ENCODE measurements around the gene EBF3.

The EBF3 gene

DNA sequence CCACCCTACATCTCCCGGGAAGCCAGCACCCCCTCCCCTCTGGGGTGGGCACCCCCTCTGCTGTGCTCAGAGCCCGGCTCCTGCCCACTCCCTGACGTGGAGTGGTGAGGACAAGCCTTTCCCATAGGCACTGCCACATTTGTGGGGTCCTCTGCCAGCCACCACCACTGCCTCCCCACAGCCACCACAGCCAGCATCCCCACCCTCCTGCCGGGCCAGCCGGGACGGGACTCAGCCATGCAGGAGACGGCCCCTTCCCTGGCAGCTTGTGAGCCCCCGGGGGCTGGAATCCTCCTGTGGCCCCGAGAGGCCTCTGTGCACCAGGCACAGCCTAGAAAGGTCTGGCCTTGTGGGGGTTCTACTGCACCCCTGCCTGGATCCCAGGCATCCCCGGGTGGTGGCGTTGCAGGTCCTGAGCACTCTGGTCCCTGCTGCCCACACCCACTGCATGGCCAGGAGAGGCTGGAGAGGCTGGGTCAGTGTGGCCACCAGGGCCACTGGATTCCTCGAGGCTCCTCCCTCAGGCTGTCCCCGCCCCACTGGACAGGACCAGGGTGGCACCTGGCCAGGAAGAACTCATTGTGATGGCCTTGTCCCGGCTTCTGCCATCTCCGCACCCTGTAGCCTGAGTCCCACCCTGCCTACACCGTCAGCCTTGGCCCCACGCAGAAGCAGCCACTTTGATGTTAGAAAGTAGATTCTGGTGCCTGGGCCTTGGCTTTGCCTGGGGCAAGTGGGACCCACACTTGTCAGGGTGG is 148.0 kb downstream of the EBF3 start:
- Histone ChIP-seq H3K27me3 (ENCODE audit: low read depth, low read length) (no peaks in the 10 kb centered on the region), H2AFZ (ENCODE audit: low read depth, low read length) (no peak overlapping the region), H3K79me2 (ENCODE audit: low read length) (no peaks in the 10 kb centered on the region), H3K4me3 (ENCODE audit: low read length) (no peak overlapping the region), H3K9me3 (ENCODE audit: insufficient read depth, low read length) (no peaks in the 10 kb centered on the region), H3K4me2 (ENCODE audit: low read length) (no peak overlapping the region), H3K9ac (ENCODE audit: low read length) (no peak overlapping the region), H3K36me3 (replicated peaks; ENCODE audit: low read depth, low read length) (no peaks in the 10 kb centered on the region), H3K4me1 (ENCODE audit: low read length) (no peaks in the 10 kb centered on the region), H4K20me1 (ENCODE audit: insufficient read depth, low read length) (no peaks in the 10 kb centered on the region), H3K27ac (ENCODE audit: low read length) (no peak overlapping the region)
- TF ChIP-seq EZH2phosphoT487 (IDR thresholded peaks at IDR 0.05; ENCODE audit: low read depth), result no peak
- TF ChIP-seq, protein P1, sequence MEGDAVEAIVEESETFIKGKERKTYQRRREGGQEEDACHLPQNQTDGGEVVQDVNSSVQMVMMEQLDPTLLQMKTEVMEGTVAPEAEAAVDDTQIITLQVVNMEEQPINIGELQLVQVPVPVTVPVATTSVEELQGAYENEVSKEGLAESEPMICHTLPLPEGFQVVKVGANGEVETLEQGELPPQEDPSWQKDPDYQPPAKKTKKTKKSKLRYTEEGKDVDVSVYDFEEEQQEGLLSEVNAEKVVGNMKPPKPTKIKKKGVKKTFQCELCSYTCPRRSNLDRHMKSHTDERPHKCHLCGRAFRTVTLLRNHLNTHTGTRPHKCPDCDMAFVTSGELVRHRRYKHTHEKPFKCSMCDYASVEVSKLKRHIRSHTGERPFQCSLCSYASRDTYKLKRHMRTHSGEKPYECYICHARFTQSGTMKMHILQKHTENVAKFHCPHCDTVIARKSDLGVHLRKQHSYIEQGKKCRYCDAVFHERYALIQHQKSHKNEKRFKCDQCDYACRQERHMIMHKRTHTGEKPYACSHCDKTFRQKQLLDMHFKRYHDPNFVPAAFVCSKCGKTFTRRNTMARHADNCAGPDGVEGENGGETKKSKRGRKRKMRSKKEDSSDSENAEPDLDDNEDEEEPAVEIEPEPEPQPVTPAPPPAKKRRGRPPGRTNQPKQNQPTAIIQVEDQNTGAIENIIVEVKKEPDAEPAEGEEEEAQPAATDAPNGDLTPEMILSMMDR (IDR thresholded peaks at IDR 0.05; ENCODE audit: low read depth, low read length), result no peak

DNA sequence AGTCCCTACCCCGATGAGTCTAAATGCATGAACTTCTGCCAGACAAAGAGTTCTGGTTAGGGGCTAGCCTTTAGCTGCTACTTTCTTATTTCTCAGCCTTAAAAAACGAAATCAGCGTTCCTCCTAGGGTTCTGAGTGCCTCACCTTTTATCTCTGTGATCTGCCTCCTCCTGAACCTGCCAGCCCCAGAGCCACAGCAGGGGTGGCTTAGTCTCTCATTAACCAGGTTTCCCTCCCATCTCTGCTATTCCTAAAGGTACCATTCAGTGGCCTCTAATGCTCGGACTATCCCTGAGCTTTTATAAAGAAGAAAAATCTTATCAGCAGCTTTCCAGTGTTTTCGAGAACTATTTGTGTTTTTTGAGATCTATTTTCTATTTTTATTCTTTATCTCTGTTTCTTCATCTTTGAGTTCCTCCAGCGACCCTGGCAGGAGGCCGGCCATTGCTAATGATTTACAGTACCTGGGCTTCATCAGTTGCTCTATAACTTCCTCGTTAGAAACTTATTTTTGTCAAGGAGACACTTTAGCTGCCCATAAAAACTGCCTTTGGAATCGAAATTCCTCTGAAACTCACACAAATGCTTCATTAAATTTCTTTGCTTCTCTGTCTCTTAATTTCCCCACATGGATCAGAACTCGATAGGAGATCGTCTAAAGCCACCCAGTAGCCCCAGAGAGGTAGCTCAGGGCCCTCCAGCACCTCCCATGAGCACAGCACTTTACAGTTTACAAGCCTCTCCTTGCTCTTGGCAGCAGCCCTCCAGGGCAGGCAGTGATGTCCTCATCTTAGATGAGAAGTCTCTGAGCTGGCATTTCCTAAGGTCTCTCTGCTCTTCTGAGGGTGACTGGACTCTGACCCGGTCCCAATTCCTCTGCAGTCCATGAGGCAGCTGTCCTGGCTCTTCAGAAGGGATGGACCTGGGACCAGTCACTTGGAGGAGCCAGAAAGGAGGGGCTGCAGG is 149.1 kb downstream of the EBF3 start:
- Histone ChIP-seq H3K79me2 (ENCODE audit: low read length) (no peaks in the 10 kb centered on the region), H4K20me1 (ENCODE audit: insufficient read depth, low read length) (no peaks in the 10 kb centered on the region), H3K4me2 (ENCODE audit: low read length) (no peak overlapping the region), H3K9me3 (ENCODE audit: insufficient read depth, low read length) (no peaks in the 10 kb centered on the region), H3K36me3 (replicated peaks; ENCODE audit: low read depth, low read length) (no peaks in the 10 kb centered on the region), H3K27ac (ENCODE audit: low read length) (no peak overlapping the region), H3K9ac (ENCODE audit: low read length) (no peak overlapping the region), H2AFZ (ENCODE audit: low read depth, low read length) (no peak overlapping the region), H3K27me3 (ENCODE audit: low read depth, low read length) (no peaks in the 10 kb centered on the region), H3K4me3 (ENCODE audit: low read length) (no peak overlapping the region), H3K4me1 (ENCODE audit: low read length) (no peaks in the 10 kb centered on the region)
- TF ChIP-seq, protein P1 (IDR thresholded peaks at IDR 0.05; ENCODE audit: low read depth, low read length), result no peak
- TF ChIP-seq EZH2phosphoT487 (IDR thresholded peaks at IDR 0.05; ENCODE audit: low read depth), result no peak

DNA sequence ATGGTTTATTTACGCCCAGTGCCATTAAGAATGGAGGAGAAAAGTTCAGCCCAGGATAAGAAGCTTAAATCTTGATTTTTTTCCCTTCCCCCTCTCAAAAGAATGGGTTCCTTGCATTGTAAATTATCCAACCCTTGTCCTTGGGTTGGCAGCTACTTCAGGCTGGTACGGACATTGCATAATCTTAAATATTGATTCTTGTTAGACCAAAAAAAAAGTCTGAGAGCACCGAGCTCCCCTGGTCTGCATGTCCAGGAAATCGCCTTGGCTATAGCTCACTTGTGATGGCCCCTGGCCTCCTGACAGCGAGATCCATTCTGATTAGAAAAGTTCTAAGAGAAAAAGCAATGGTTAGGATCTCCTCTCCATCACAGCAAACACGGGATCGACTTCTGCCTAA is 151.7 kb downstream of the EBF3 start:
- Histone ChIP-seq H2AFZ (ENCODE audit: low read depth, low read length) (no peak overlapping the region), H3K9ac (ENCODE audit: low read length) (no peak overlapping the region), H3K27ac (ENCODE audit: low read length) (no peak overlapping the region), H3K27me3 (ENCODE audit: low read depth, low read length) (no peaks in the 10 kb centered on the region), H4K20me1 (ENCODE audit: insufficient read depth, low read length) (no peaks in the 10 kb centered on the region), H3K79me2 (ENCODE audit: low read length) (no peaks in the 10 kb centered on the region), H3K4me3 (ENCODE audit: low read length) (no peak overlapping the region), H3K4me2 (ENCODE audit: low read length) (no peak overlapping the region), H3K9me3 (ENCODE audit: insufficient read depth, low read length) (no peaks in the 10 kb centered on the region), H3K4me1 (ENCODE audit: low read length) (no peaks in the 10 kb centered on the region), H3K36me3 (replicated peaks; ENCODE audit: low read depth, low read length) (no peaks in the 10 kb centered on the region)
- TF ChIP-seq EZH2phosphoT487 (IDR thresholded peaks at IDR 0.05; ENCODE audit: low read depth), result no peak

DNA sequence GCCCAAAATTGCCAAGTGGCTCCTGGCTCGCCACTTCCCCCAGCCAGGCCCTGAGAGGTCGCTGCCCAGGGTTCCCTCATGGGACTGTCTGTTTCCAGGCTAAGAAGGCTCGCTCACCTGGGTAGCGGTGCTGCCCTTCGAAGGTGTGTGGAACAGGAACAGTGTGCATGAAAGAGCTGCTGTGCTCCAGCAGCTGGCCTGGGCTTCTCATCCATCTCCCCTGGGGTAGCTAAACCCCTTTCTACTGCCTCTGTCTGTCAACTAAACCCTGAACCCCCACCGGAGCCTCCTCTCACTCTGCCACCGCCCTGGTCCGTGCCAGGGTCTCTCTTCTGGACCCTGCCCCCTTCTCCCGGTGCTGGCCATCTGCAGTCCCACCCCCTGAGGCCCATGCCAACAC is 152.9 kb downstream of the EBF3 start:
- Histone ChIP-seq H3K79me2 (ENCODE audit: low read length) (no peaks in the 10 kb centered on the region), H3K4me2 (ENCODE audit: low read length) (no peak overlapping the region), H3K4me3 (ENCODE audit: low read length) (no peak overlapping the region), H3K4me1 (ENCODE audit: low read length) (no peaks in the 10 kb centered on the region), H2AFZ (ENCODE audit: low read depth, low read length) (no peak overlapping the region), H3K9me3 (ENCODE audit: insufficient read depth, low read length) (no peaks in the 10 kb centered on the region), H3K27ac (ENCODE audit: low read length) (no peak overlapping the region), H3K27me3 (ENCODE audit: low read depth, low read length) (no peaks in the 10 kb centered on the region), H4K20me1 (ENCODE audit: insufficient read depth, low read length) (no peaks in the 10 kb centered on the region), H3K9ac (ENCODE audit: low read length) (no peak overlapping the region), H3K36me3 (replicated peaks; ENCODE audit: low read depth, low read length) (no peaks in the 10 kb centered on the region)
- no peak for TF ChIP-seq EZH2phosphoT487 (IDR thresholded peaks at IDR 0.05; ENCODE audit: low read depth)
- TF ChIP-seq, protein P1 (IDR thresholded peaks at IDR 0.05; ENCODE audit: low read depth, low read length), result no peak
